GM23338 (cell line): ENCODE measurements around the gene KIAA1217. TPM values are rescaled to one million over a fixed set of nuclear protein-coding genes. Genes with fewer than 3 reads are reported as not detected.

ENCODE experiments used
- ATAC-seq: fragments of 200-7000 bp; cut with Tn5 transposase; 3 replicates; pipeline ENCODE4 v1.9.1; 2020
- DNase-seq: peaks from one replicate; pipeline ENCODE4 v3.0.0-alpha.2; 2015; ENCODE audit warnings: low spot score
- H2AFZ ChIP-seq: fragments of 200-600 bp; sonication (generic); 2 replicates; pipeline ENCODE4 v1.8.0; 2016; ENCODE audit warnings: antibody characterized with exemption, mild to moderate bottlenecking, moderate library complexity
- H3F3A ChIP-seq: fragments of 200-600 bp; sonication (generic); replicated peaks from 2 replicates; pipeline ENCODE4 v1.8.0; 2017; ENCODE audit warnings: antibody characterized with exemption, mixed run types, low read depth
- H3K27ac ChIP-seq: fragments of 200-600 bp; sonication (generic); 2 replicates; pipeline ENCODE4 v1.6.1; 2016; ENCODE audit warnings: low read depth
- H3K27me3 ChIP-seq: fragments of 200-600 bp; sonication (generic); 2 replicates; pipeline ENCODE4 v1.8.0; 2016; ENCODE audit warnings: mild to moderate bottlenecking, mixed run types, moderate library complexity; ENCODE audit not compliant: insufficient read depth
- H3K36me3 ChIP-seq: fragments of 200-600 bp; sonication (generic); 2 replicates; pipeline ENCODE4 v1.8.0; 2016; ENCODE audit warnings: mild to moderate bottlenecking; ENCODE audit not compliant: insufficient read depth
- H3K4me1 ChIP-seq: fragments of 200-600 bp; sonication (generic); 2 replicates; pipeline ENCODE4 v1.8.0; 2016; ENCODE audit warnings: mild to moderate bottlenecking, moderate library complexity; ENCODE audit not compliant: insufficient read depth
- H3K4me2 ChIP-seq: fragments of 200-600 bp; sonication (generic); 2 replicates; pipeline ENCODE4 v1.7.1; 2017; ENCODE audit warnings: mixed run types
- H3K4me3 ChIP-seq: fragments of 200-600 bp; sonication (generic); 2 replicates; pipeline ENCODE4 v1.6.1; 2016; ENCODE audit warnings: mixed run types
- H3K79me2 ChIP-seq: fragments of 200-600 bp; sonication (generic); replicated peaks from 2 replicates; pipeline ENCODE4 v1.8.0; 2017; ENCODE audit warnings: mild to moderate bottlenecking; ENCODE audit not compliant: insufficient read depth
- H3K9me2 ChIP-seq: fragments of 200-600 bp; sonication (generic); 2 replicates; pipeline ENCODE4 v1.8.0; 2017; ENCODE audit not compliant: insufficient read depth
- H4K20me1 ChIP-seq: fragments of 200-600 bp; sonication (generic); replicated peaks from 2 replicates; pipeline ENCODE4 v1.8.0; 2017; ENCODE audit warnings: mild to moderate bottlenecking; ENCODE audit not compliant: insufficient read depth
- H3K27ac Mint-ChIP-seq: 2 replicates; pipeline ENCODE4 v1.8.0; 2020; ENCODE audit warnings: inconsistent platforms, mild to moderate bottlenecking, moderate library complexity, mixed read lengths
- H3K27me3 Mint-ChIP-seq: 3 replicates; pipeline ENCODE4 v1.8.0; 2022; ENCODE audit warnings: low read depth, mild to moderate bottlenecking, moderate library complexity, mixed read lengths, inconsistent platforms; ENCODE audit not compliant: insufficient read depth, poor library complexity
- H3K36me3 Mint-ChIP-seq: 3 replicates; pipeline ENCODE4 v1.8.0; 2021; ENCODE audit warnings: low read depth, mild to moderate bottlenecking, inconsistent platforms, moderate library complexity, mixed read lengths
- H3K4me1 Mint-ChIP-seq: 3 replicates; pipeline ENCODE4 v1.8.0; 2020; ENCODE audit warnings: mild to moderate bottlenecking, inconsistent platforms, mixed read lengths
- H3K4me3 Mint-ChIP-seq: 3 replicates; pipeline ENCODE4 v1.8.0; 2021; ENCODE audit warnings: moderate library complexity, mild to moderate bottlenecking, inconsistent platforms, mixed read lengths
- H3K9me3 Mint-ChIP-seq: 3 replicates; pipeline ENCODE4 v1.8.0; 2020; ENCODE audit warnings: moderate library complexity, mild to moderate bottlenecking, inconsistent platforms, mixed read lengths
- CREB1 ChIP-seq: fragments of 250-450 bp; sonication (Bioruptor Pico); IDR thresholded peaks from 2 replicates; pipeline ENCODE4 v1.5.0; 2020; ENCODE audit warnings: low read depth, mild to moderate bottlenecking, moderate library complexity
- EZH2 ChIP-seq: fragments of 200-600 bp; sonication (generic); IDR thresholded peaks from one replicate; pipeline ENCODE4 v1.8.0; 2017; ENCODE audit warnings: antibody characterized with exemption, mild to moderate bottlenecking, low read depth; ENCODE audit not compliant: unreplicated experiment
- EZH2phosphoT487 ChIP-seq: fragments of 200-600 bp; sonication (generic); IDR thresholded peaks from one replicate; pipeline ENCODE4 v1.8.1; 2018; ENCODE audit warnings: antibody characterized with exemption; ENCODE audit not compliant: unreplicated experiment
- JUNB ChIP-seq: IDR thresholded peaks from one replicate; pipeline ENCODE4 v1.6.1; 2016; ENCODE audit warnings: antibody characterized with exemption; ENCODE audit not compliant: unreplicated experiment
- NANOG ChIP-seq: IDR thresholded peaks from 2 replicates; pipeline ENCODE4 v1.6.1; 2016; ENCODE audit warnings: antibody characterized with exemption, borderline replicate concordance
- POLR2AphosphoS5 ChIP-seq: IDR thresholded peaks from 2 replicates; pipeline ENCODE4 v1.6.1; 2016; ENCODE audit warnings: antibody characterized with exemption, low read depth
- STAT1 ChIP-seq: IDR thresholded peaks from one replicate; pipeline ENCODE4 v1.6.1; 2016; ENCODE audit warnings: antibody characterized with exemption; ENCODE audit not compliant: unreplicated experiment
- ZNF114 ChIP-seq: fragments of 250-450 bp; sonication (Bioruptor Pico); IDR thresholded peaks from 2 replicates; pipeline ENCODE4 v1.5.0; 2020; ENCODE audit warnings: mild to moderate bottlenecking, moderate library complexity
- ZNF331 ChIP-seq: fragments of 250-450 bp; sonication (Bioruptor Pico); IDR thresholded peaks from 2 replicates; pipeline ENCODE4 v1.5.0; 2020; ENCODE audit warnings: low read depth, mild to moderate bottlenecking, moderate library complexity
- polyA plus RNA-seq: library from polyadenylated mRNA; unstranded; fragments of >200 nt; fragmentation: Nextera tagmentation; extraction: Ambion mirVana; gene quantifications from 2 replicates; pipeline ENCODE4 v1.2.1, GENCODE V29; 2016
- total RNA-seq: library from RNA; depleted of rRNA; stranded (reverse); fragments of >200 nt; shearing (Covaris generic); gene quantifications from 2 replicates; pipeline ENCODE4 v1.2.3, GENCODE V29; 2014
- TF ChIP-seq, protein P1 (sequence below): fragments of 250-450 bp; sonication (Bioruptor Pico); IDR thresholded peaks from 2 replicates; pipeline ENCODE4 v1.5.0; 2020; ENCODE audit warnings: mild to moderate bottlenecking, moderate library complexity
- TF ChIP-seq, protein P2 (sequence below): IDR thresholded peaks from one replicate; pipeline ENCODE4 v1.6.1; 2018; ENCODE audit warnings: antibody characterized with exemption; ENCODE audit not compliant: unreplicated experiment
- TF ChIP-seq, protein P3 (sequence below): IDR thresholded peaks from 2 replicates; pipeline ENCODE4 v1.6.1; 2016; ENCODE audit warnings: antibody characterized with exemption
- TF ChIP-seq, protein P4 (sequence below), 2 experiments: fragments of 200-600 bp in 1 of 2; sonication (generic) in 1 of 2; conservative IDR thresholded peaks; 2 replicates each; pipeline versions ENCODE4 v1.5.1 to v1.6.1; 2016 to 2017; ENCODE audit warnings: antibody characterized with exemption in 2 of 2, low read depth in 2 of 2, mild to moderate bottlenecking in 2 of 2, moderate library complexity in 1 of 2

KIAA1217 gene
- total and polyA plus RNA-seq, 2 experiments from 2014 or later: 6.4 to 9.1 TPM

DNA sequence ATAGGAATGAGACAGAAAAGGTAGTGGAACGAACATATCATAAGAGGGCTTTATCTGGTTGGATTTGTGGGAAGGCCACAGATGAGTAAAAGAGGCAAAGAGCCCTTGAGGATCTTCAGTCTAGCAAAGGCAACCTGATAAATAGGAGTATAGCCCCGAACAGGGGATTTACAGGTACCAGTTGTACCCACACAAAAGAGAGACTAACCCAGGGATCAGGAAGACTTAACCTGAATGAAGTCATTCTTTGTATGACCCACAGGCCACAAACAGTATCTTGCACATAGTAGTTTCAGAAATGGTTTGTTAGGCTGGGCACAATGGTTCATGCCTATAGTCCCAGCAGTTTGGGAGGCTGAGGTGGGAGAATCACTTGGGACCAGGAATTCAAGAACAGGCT, 306.5 kb downstream of the KIAA1217 start:
- Histone ChIP-seq H3K4me1 (peaks cover 10% of the 10 kb centered on the region), H3F3A (no peaks in the 10 kb centered on the region), H3K36me3 (no peaks in the 10 kb centered on the region), H3K9me2 (no peaks in the 10 kb centered on the region), H2AFZ (no peak overlapping the region), H3K4me3 (no peak overlapping the region), H4K20me1 (no peaks in the 10 kb centered on the region), H3K27ac (no peak overlapping the region), H3K27me3 (no peaks in the 10 kb centered on the region), H3K79me2 (no peaks in the 10 kb centered on the region), H3K4me2 (no peak overlapping the region)
- Mint-ChIP-seq H3K4me3 (no peak overlapping the region), H3K4me1 (peaks cover 13% of the 10 kb centered on the region; the same call in 2 of the 3 replicates), H3K27me3 (no peaks in the 10 kb centered on the region), H3K36me3 (no peaks in the 10 kb centered on the region), H3K9me3 (no peaks in the 10 kb centered on the region; the same call in 2 of the 3 replicates), H3K27ac (no peak overlapping the region)
- DNase-seq: no peak
- TF ChIP-seq, protein P1, sequence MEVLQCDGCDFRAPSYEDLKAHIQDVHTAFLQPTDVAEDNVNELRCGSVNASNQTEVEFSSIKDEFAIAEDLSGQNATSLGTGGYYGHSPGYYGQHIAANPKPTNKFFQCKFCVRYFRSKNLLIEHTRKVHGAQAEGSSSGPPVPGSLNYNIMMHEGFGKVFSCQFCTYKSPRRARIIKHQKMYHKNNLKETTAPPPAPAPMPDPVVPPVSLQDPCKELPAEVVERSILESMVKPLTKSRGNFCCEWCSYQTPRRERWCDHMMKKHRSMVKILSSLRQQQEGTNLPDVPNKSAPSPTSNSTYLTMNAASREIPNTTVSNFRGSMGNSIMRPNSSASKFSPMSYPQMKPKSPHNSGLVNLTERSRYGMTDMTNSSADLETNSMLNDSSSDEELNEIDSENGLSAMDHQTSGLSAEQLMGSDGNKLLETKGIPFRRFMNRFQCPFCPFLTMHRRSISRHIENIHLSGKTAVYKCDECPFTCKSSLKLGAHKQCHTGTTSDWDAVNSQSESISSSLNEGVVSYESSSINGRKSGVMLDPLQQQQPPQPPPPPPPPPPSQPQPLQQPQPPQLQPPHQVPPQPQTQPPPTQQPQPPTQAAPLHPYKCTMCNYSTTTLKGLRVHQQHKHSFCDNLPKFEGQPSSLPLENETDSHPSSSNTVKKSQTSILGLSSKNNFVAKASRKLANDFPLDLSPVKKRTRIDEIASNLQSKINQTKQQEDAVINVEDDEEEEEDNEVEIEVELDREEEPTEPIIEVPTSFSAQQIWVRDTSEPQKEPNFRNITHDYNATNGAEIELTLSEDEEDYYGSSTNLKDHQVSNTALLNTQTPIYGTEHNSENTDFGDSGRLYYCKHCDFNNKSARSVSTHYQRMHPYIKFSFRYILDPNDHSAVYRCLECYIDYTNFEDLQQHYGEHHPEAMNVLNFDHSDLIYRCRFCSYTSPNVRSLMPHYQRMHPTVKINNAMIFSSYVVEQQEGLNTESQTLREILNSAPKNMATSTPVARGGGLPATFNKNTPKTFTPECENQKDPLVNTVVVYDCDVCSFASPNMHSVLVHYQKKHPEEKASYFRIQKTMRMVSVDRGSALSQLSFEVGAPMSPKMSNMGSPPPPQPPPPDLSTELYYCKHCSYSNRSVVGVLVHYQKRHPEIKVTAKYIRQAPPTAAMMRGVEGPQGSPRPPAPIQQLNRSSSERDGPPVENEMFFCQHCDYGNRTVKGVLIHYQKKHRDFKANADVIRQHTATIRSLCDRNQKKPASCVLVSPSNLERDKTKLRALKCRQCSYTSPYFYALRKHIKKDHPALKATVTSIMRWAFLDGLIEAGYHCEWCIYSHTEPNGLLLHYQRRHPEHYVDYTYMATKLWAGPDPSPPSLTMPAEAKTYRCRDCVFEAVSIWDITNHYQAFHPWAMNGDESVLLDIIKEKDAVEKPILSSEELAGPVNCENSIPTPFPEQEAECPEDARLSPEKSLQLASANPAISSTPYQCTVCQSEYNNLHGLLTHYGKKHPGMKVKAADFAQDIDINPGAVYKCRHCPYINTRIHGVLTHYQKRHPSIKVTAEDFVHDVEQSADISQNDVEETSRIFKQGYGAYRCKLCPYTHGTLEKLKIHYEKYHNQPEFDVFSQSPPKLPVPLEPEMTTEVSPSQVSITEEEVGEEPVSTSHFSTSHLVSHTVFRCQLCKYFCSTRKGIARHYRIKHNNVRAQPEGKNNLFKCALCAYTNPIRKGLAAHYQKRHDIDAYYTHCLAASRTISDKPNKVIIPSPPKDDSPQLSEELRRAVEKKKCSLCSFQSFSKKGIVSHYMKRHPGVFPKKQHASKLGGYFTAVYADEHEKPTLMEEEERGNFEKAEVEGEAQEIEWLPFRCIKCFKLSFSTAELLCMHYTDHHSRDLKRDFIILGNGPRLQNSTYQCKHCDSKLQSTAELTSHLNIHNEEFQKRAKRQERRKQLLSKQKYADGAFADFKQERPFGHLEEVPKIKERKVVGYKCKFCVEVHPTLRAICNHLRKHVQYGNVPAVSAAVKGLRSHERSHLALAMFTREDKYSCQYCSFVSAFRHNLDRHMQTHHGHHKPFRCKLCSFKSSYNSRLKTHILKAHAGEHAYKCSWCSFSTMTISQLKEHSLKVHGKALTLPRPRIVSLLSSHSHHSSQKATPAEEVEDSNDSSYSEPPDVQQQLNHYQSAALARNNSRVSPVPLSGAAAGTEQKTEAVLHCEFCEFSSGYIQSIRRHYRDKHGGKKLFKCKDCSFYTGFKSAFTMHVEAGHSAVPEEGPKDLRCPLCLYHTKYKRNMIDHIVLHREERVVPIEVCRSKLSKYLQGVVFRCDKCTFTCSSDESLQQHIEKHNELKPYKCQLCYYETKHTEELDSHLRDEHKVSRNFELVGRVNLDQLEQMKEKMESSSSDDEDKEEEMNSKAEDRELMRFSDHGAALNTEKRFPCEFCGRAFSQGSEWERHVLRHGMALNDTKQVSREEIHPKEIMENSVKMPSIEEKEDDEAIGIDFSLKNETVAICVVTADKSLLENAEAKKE (CRISPR knock-in tag): no peak
- TF ChIP-seq EZH2: no peak
- no peak for TF ChIP-seq POLR2AphosphoS5
- no peak for TF ChIP-seq ZNF331 (CRISPR knock-in tag)
- TF ChIP-seq, protein P2, sequence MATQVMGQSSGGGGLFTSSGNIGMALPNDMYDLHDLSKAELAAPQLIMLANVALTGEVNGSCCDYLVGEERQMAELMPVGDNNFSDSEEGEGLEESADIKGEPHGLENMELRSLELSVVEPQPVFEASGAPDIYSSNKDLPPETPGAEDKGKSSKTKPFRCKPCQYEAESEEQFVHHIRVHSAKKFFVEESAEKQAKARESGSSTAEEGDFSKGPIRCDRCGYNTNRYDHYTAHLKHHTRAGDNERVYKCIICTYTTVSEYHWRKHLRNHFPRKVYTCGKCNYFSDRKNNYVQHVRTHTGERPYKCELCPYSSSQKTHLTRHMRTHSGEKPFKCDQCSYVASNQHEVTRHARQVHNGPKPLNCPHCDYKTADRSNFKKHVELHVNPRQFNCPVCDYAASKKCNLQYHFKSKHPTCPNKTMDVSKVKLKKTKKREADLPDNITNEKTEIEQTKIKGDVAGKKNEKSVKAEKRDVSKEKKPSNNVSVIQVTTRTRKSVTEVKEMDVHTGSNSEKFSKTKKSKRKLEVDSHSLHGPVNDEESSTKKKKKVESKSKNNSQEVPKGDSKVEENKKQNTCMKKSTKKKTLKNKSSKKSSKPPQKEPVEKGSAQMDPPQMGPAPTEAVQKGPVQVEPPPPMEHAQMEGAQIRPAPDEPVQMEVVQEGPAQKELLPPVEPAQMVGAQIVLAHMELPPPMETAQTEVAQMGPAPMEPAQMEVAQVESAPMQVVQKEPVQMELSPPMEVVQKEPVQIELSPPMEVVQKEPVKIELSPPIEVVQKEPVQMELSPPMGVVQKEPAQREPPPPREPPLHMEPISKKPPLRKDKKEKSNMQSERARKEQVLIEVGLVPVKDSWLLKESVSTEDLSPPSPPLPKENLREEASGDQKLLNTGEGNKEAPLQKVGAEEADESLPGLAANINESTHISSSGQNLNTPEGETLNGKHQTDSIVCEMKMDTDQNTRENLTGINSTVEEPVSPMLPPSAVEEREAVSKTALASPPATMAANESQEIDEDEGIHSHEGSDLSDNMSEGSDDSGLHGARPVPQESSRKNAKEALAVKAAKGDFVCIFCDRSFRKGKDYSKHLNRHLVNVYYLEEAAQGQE: no peak
- no peak for TF ChIP-seq STAT1
- TF ChIP-seq ZNF114 (CRISPR knock-in tag): no peak
- no peak for TF ChIP-seq JUNB
- TF ChIP-seq, protein P3, sequence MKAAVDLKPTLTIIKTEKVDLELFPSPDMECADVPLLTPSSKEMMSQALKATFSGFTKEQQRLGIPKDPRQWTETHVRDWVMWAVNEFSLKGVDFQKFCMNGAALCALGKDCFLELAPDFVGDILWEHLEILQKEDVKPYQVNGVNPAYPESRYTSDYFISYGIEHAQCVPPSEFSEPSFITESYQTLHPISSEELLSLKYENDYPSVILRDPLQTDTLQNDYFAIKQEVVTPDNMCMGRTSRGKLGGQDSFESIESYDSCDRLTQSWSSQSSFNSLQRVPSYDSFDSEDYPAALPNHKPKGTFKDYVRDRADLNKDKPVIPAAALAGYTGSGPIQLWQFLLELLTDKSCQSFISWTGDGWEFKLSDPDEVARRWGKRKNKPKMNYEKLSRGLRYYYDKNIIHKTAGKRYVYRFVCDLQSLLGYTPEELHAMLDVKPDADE: no peak
- TF ChIP-seq EZH2phosphoT487: no peak
- TF ChIP-seq CREB1 (CRISPR knock-in tag): no peak
- TF ChIP-seq, protein P4, sequence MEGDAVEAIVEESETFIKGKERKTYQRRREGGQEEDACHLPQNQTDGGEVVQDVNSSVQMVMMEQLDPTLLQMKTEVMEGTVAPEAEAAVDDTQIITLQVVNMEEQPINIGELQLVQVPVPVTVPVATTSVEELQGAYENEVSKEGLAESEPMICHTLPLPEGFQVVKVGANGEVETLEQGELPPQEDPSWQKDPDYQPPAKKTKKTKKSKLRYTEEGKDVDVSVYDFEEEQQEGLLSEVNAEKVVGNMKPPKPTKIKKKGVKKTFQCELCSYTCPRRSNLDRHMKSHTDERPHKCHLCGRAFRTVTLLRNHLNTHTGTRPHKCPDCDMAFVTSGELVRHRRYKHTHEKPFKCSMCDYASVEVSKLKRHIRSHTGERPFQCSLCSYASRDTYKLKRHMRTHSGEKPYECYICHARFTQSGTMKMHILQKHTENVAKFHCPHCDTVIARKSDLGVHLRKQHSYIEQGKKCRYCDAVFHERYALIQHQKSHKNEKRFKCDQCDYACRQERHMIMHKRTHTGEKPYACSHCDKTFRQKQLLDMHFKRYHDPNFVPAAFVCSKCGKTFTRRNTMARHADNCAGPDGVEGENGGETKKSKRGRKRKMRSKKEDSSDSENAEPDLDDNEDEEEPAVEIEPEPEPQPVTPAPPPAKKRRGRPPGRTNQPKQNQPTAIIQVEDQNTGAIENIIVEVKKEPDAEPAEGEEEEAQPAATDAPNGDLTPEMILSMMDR (conservative IDR thresholded peaks at IDR 0.05; ENCODE audit: low read depth in 2 of 2): no peak
- TF ChIP-seq NANOG: no peak
- no peak for ATAC-seq
